ENCODE results near the gene MAD1L1.

Gene MAD1L1

DNA sequence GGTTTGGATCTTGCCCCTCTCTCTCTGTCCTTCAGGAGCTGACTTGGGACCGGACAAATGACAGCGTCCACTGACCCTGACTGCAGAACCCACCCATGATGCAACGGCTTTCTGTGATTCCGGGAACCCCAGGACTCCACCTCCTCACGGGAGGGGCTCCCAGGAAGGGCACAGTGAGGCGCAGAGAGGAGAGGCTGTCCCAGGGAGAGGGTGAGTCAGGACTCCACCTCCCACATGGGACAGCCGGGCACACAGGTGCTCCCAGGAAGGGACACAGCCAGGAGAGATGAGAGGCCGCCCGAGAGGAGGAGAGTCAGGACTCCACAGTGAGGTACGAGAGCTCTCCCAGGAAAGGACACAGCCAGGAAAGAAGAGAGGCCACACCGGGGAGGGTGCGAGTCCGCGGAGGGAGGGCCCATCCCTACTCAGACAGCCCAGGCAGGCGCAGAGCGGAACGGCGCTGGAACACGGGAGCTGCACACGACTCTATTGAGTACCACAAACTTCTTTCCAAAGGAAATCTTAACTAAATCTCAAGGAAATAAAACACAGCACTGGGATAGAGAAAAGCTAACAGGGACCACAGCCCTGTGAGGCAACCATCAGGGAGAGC is 162.5 kb downstream of the MAD1L1 start:
- no peaks in the 10 kb centered on the region for H3K27me3 ChIP-seq
- H3K4me3 ChIP-seq (ENCODE audit: low read depth in 1 of 2, low read length in 1 of 2), result no peak overlapping the region
- H3K27ac ChIP-seq, result no peak overlapping the region
- no peaks in the 10 kb centered on the region for H3K9me3 ChIP-seq
- H3K36me3 ChIP-seq, result peaks cover 24% of the 10 kb centered on the region
- TF ChIP-seq, protein P1, sequence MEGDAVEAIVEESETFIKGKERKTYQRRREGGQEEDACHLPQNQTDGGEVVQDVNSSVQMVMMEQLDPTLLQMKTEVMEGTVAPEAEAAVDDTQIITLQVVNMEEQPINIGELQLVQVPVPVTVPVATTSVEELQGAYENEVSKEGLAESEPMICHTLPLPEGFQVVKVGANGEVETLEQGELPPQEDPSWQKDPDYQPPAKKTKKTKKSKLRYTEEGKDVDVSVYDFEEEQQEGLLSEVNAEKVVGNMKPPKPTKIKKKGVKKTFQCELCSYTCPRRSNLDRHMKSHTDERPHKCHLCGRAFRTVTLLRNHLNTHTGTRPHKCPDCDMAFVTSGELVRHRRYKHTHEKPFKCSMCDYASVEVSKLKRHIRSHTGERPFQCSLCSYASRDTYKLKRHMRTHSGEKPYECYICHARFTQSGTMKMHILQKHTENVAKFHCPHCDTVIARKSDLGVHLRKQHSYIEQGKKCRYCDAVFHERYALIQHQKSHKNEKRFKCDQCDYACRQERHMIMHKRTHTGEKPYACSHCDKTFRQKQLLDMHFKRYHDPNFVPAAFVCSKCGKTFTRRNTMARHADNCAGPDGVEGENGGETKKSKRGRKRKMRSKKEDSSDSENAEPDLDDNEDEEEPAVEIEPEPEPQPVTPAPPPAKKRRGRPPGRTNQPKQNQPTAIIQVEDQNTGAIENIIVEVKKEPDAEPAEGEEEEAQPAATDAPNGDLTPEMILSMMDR (IDR thresholded peaks at IDR 0.05), result no peak
- peaks cover 0 to 5% of the 10 kb centered on the region in 2 experiments for H3K4me1 ChIP-seq (ENCODE audit: control insufficient read depth in 1 of 2, insufficient read depth in 1 of 2, low read depth in 1 of 2, low read length in 1 of 2)

DNA sequence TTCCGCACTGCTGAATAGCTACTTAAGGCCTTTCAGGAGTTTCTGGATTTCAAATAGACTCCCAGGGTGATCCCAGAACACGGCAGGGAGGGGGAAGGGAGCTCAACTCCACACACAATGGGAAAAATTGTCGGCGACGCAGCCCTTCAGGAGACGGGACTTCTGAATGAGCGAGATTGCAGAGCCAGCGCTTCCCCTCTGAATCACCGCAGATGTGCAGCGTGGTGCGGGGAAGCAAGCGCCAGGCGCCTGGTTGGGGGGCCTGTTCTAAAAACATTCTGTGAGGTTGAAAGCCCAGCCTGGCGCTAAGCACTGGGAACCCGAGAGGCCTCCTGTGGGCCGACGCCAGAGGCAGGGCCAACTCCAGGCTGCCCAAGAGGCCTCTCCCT is 163.3 kb downstream of the MAD1L1 start:
- no peak overlapping the region for H3K4me3 ChIP-seq (ENCODE audit: low read depth in 1 of 2, low read length in 1 of 2)
- H3K36me3 ChIP-seq, result peaks cover 29% of the 10 kb centered on the region
- peaks cover 0 to 1% of the 10 kb centered on the region in 2 experiments for H3K4me1 ChIP-seq (ENCODE audit: control insufficient read depth in 1 of 2, insufficient read depth in 1 of 2, low read depth in 1 of 2, low read length in 1 of 2)
- no peak overlapping the region for H3K27ac ChIP-seq
- H3K27me3 ChIP-seq, result no peaks in the 10 kb centered on the region
- H3K9me3 ChIP-seq, result no peaks in the 10 kb centered on the region
- TF ChIP-seq, protein P1 (IDR thresholded peaks at IDR 0.05), result no peak

DNA sequence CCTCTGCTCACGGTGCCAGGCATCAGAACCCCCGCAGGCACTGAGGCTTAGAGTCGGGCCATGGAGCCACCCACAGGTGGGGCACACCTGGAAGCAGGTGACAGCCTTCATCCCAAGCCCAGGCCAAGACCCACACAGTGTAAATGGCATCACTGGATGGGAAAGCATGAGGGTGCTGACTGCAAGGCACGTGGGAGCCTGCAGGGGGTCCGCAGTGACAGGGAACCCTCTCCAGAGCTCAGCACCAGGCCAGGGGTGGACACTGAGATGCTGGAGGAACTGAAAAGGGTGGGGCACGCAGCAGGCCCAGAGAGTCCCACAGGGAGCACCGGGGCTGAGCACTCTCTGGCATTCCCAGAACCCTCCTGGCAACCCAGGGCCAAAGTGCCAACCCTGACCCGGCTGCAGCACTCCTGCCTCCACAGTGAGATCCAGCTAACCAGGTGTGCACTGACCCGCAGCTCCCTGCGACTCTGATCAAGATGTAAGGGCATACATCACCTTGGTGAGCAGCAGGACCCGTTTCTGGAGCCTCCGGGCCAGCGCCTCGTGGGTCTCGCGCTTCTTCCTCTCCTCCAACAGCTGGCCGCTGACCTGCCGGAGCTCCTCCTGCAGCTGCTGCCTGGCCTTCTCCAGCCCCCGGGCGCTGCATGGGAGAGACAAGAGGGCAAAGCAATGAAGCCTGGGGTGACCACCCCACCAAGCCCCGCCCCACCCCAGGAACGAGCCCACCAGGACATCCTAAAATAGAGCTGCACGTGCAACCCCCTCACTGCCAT is 163.9 kb downstream of the MAD1L1 start:
- H3K36me3 ChIP-seq, result peaks cover 34% of the 10 kb centered on the region
- H3K9me3 ChIP-seq, result no peaks in the 10 kb centered on the region
- H3K27me3 ChIP-seq, result no peaks in the 10 kb centered on the region
- TF ChIP-seq, protein P1 (IDR thresholded peaks at IDR 0.05), result no peak
- H3K27ac ChIP-seq, result no peak overlapping the region
- no peaks in the 10 kb centered on the region for H3K4me1 ChIP-seq (ENCODE audit: control insufficient read depth in 1 of 2, insufficient read depth in 1 of 2, low read depth in 1 of 2, low read length in 1 of 2)
- no peak overlapping the region for H3K4me3 ChIP-seq (ENCODE audit: low read depth in 1 of 2, low read length in 1 of 2)

DNA sequence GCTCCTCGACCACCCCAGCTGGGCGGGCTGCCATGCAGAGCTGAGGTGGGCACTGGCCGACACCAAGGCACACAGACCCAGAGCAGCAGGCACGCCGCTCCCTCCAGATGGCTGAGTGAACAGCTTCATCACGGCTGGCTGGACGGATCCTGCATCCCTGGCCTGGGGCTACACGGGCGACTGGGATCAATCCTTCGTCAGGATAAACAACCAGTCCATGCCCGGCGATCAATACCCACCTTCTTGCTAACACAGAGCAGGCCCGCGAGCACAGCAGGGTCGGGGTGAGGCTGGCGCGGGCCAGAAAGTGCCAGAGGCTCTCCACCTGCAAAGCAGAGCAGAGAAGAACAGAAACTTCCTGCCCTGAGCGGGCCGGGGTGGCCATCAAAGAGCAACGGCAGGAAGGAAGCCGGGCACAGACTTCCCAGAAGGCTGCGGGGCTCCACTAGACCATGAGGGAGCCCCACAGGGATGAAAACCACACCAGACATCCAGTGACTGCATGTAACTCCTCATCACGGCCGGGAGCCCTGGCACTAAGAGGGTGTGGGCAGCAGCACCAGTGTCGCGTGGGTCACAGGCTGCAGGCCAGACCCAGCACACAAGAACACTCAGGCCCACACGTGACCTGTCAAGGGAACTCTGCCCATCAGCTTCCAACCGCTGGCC is 166.4 kb downstream of the MAD1L1 start:
- H3K4me3 ChIP-seq (ENCODE audit: low read depth in 1 of 2, low read length in 1 of 2), result no peak overlapping the region
- no peaks in the 10 kb centered on the region for H3K27me3 ChIP-seq
- TF ChIP-seq, protein P1 (IDR thresholded peaks at IDR 0.05), result no peak
- peaks cover 34% of the 10 kb centered on the region for H3K36me3 ChIP-seq
- no peaks in the 10 kb centered on the region for H3K9me3 ChIP-seq
- H3K27ac ChIP-seq, result no peak overlapping the region
- no peaks in the 10 kb centered on the region for H3K4me1 ChIP-seq (ENCODE audit: control insufficient read depth in 1 of 2, insufficient read depth in 1 of 2, low read depth in 1 of 2, low read length in 1 of 2)

DNA sequence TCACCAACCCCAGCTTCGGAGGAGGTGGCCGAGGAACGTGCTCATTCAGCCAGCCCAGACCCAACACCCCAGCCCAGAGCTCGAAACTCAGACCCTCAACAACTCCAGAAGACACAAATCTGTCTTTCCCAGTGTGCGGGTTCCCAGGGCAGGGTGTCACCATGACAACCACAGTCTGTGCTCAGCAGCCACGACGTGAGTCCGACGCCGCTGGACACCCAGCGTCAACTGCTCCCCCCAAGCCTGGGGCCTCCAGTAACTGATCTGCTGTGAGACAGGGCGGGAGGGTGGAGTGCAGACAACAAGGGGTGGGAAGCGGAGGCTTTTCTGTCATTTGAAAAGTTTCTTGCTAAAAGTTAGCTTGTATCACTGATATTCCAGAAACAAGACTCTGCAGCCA is 167.2 kb downstream of the MAD1L1 start:
- H3K36me3 ChIP-seq, result peaks cover 34% of the 10 kb centered on the region
- no peaks in the 10 kb centered on the region for H3K4me1 ChIP-seq (ENCODE audit: control insufficient read depth in 1 of 2, insufficient read depth in 1 of 2, low read depth in 1 of 2, low read length in 1 of 2)
- H3K27ac ChIP-seq, result no peak overlapping the region
- TF ChIP-seq, protein P1 (IDR thresholded peaks at IDR 0.05), result no peak
- no peak overlapping the region for H3K4me3 ChIP-seq (ENCODE audit: low read depth in 1 of 2, low read length in 1 of 2)
- no peaks in the 10 kb centered on the region for H3K27me3 ChIP-seq
- H3K9me3 ChIP-seq, result no peaks in the 10 kb centered on the region
